ENCODE measurements around the gene NKX1-1. TPM values are rescaled to one million over a fixed set of nuclear protein-coding genes. Genes with fewer than 3 reads are reported as not detected.
"Not testable (repeated sequence)": the region's sequence is repeated elsewhere in the genome, so short reads cannot be mapped to it uniquely, and the experiment has no call there.

Gene NKX1-1
- total RNA-seq, 1 donor from 2014 or later: not detected

- no peak for DNase-seq (ENCODE audit: low read depth, low spot score)
- no peak overlapping the region for H3K4me3 Mint-ChIP-seq
- TF ChIP-seq, protein P1, sequence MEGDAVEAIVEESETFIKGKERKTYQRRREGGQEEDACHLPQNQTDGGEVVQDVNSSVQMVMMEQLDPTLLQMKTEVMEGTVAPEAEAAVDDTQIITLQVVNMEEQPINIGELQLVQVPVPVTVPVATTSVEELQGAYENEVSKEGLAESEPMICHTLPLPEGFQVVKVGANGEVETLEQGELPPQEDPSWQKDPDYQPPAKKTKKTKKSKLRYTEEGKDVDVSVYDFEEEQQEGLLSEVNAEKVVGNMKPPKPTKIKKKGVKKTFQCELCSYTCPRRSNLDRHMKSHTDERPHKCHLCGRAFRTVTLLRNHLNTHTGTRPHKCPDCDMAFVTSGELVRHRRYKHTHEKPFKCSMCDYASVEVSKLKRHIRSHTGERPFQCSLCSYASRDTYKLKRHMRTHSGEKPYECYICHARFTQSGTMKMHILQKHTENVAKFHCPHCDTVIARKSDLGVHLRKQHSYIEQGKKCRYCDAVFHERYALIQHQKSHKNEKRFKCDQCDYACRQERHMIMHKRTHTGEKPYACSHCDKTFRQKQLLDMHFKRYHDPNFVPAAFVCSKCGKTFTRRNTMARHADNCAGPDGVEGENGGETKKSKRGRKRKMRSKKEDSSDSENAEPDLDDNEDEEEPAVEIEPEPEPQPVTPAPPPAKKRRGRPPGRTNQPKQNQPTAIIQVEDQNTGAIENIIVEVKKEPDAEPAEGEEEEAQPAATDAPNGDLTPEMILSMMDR (conservative IDR thresholded peaks at IDR 0.05): no peak
- H3K36me3 Mint-ChIP-seq (ENCODE audit: low read depth): no peaks in the 10 kb centered on the region
- H3K4me1 Mint-ChIP-seq: no peaks in the 10 kb centered on the region
- peaks cover 8% of the 10 kb centered on the region for H3K27me3 Mint-ChIP-seq (ENCODE audit: low read depth)
- no peak overlapping the region for H3K27ac Mint-ChIP-seq (ENCODE audit: unreplicated experiment)
- H3K9me3 Mint-ChIP-seq: no peaks in the 10 kb centered on the region
Measured at GRCh38 chr4:1446502-1447386, 40.5 kb upstream of the NKX1-1 start.

DNA sequence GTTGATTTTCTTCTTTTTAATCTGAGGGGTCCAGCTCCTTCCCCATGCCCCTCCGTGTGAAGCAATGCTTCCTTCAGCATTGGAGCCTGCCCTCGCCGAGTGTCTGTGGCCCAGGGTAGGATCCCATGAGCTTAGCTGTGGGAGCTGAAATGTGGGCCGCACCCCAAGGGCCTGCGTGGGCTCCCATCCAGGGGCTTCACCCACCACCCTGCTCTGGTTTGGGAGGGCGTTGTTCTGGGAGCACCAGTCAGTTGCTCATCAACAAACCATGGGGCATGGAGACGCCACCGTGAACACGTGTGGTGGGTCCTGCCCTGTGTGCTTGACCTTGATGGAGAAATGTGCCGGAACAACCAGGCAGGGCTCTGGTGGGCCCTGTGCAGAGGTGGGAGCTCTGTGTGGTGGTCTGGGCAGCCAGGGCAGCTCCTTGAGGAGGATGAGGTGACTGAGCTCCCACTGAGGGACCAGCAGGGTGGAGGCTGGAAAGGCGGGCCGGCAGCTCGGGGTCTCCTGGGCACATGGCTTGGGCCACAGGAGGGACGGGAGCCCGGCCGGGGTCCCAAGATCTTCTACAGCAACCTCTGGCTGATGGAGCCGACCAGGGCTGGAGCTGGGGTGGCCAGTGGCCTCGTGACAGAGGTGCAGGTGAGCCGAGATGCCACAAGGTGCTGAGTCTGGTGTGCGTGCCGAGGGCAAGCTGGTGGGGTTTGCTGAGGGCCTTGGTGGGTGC lies 39.6 kb upstream of the NKX1-1 start:
- H3K27ac Mint-ChIP-seq (ENCODE audit: unreplicated experiment): no peak overlapping the region

DNA sequence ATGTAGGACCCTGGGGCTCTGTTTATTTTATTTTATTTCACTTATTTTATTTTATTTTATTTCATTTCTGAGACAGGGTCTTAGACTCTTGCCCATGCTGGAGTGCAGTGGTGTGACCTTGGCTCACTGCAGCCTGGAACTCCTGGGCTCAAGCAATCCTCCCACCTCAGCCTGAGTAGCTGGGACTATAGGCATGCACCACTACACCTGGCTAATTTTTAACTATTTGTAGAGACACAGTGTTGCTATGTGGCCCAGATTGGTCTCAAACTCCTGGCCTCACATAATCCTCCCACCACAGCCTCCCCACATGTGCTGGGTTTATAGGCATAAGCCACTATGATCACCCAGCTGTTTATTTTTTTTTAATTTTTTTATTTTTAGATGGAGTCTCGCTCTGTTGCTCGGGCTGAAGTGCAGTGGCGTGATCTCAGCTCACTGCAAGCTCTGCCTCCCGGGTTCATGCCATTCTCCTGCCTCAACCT lies 37.5 kb upstream of the NKX1-1 start:
- H3K36me3 Mint-ChIP-seq (ENCODE audit: low read depth); H3K4me3 Mint-ChIP-seq; H3K27ac Mint-ChIP-seq (ENCODE audit: unreplicated experiment); H3K9me3 Mint-ChIP-seq; DNase-seq (ENCODE audit: low read depth, low spot score); H3K27me3 Mint-ChIP-seq (ENCODE audit: low read depth); H3K4me1 Mint-ChIP-seq: not testable (repeated sequence)

More for the DNA sequence above, 39.6 kb upstream of the NKX1-1 start:
- TF ChIP-seq, protein P1 (conservative IDR thresholded peaks at IDR 0.05): no peak
- no peak for DNase-seq (ENCODE audit: low read depth, low spot score)
- no peaks in the 10 kb centered on the region for H3K9me3 Mint-ChIP-seq
- no peaks in the 10 kb centered on the region for H3K4me1 Mint-ChIP-seq
- no peaks in the 10 kb centered on the region for H3K36me3 Mint-ChIP-seq (ENCODE audit: low read depth)
- H3K27me3 Mint-ChIP-seq (ENCODE audit: low read depth): peaks cover 8% of the 10 kb centered on the region
- no peak overlapping the region for H3K4me3 Mint-ChIP-seq

DNA sequence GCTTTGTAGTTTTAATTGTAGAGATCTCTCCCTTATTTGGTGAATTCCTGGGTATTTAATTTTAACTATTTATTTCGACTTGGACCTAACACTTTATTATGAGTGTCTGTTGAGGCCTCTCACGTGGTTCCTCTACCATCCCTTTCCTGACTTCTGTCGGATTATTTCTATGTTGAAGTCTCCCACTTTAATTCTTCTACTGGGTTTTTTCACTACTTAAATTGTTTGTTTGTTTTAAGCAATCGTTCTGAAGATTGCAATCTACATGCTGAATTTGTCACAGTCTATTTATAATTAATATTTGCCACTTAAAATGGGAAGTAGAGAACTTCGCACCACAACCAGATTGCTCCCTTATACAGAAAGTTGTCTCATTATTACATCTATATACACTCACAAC lies 20.8 kb upstream of the NKX1-1 start:
- no peak overlapping the region for H3K27ac Mint-ChIP-seq (ENCODE audit: unreplicated experiment)
- peaks cover 40% of the 10 kb centered on the region for H3K27me3 Mint-ChIP-seq (ENCODE audit: low read depth)
- DNase-seq (ENCODE audit: low read depth, low spot score): no peak
- H3K4me3 Mint-ChIP-seq: no peak overlapping the region
- no peaks in the 10 kb centered on the region for H3K4me1 Mint-ChIP-seq
- H3K9me3 Mint-ChIP-seq: no peaks in the 10 kb centered on the region
- H3K36me3 Mint-ChIP-seq (ENCODE audit: low read depth): no peaks in the 10 kb centered on the region
- TF ChIP-seq, protein P1 (conservative IDR thresholded peaks at IDR 0.05): no peak

- no peak for DNase-seq (ENCODE audit: low read depth, low spot score)
- Mint-ChIP-seq H3K9me3 (no peaks in the 10 kb centered on the region), H3K4me3 (no peak overlapping the region), H3K27ac (ENCODE audit: unreplicated experiment) (no peak overlapping the region), H3K27me3 (ENCODE audit: low read depth) (peaks cover 59% of the 10 kb centered on the region), H3K36me3 (ENCODE audit: low read depth) (no peaks in the 10 kb centered on the region), H3K4me1 (no peaks in the 10 kb centered on the region)
- TF ChIP-seq, protein P1 (conservative IDR thresholded peaks at IDR 0.05): no peak
Measured at GRCh38 chr4:1421657-1422056, 15.4 kb upstream of the NKX1-1 start.

Measured in neural crest cell (in vitro differentiated cells).